Brain microvascular endothelial cell (primary cell): Measurements from ENCODE around the gene TRPV4.

Source experiments
- DNase-seq: peaks from one replicate; pipeline ENCODE4 v3.0.0-alpha.2; 2020
- H3K27ac ChIP-seq: fragments of 250-450 bp; sonication (Bioruptor Pico); 2 replicates; pipeline ENCODE4 v1.5.1; 2020; ENCODE audit warnings: mild to moderate bottlenecking, moderate library complexity
- H3K27me3 ChIP-seq: fragments of 250-450 bp; sonication (Bioruptor Pico); replicated peaks from 2 replicates; pipeline ENCODE4 v1.5.1; 2020; ENCODE audit warnings: mild to moderate bottlenecking
- H3K36me3 ChIP-seq: fragments of 250-450 bp; sonication (Bioruptor Pico); replicated peaks from 2 replicates; pipeline ENCODE4 v1.5.1; 2020; ENCODE audit warnings: mild to moderate bottlenecking
- H3K4me3 ChIP-seq: 2 replicates; pipeline ENCODE4 v1.5.1; 2011; ENCODE audit warnings: low read depth, mild to moderate bottlenecking, control low read depth, low read length, moderate library complexity
- CTCF ChIP-seq: IDR thresholded peaks from 2 replicates; pipeline ENCODE4 v1.5.1; 2011; ENCODE audit warnings: low read depth, mild to moderate bottlenecking, moderate library complexity, low read length, control low read depth, inconsistent platforms; ENCODE audit errors: missing control alignments
- in situ Hi-C: cut with HindIII; loops from 2 replicates; pipeline ENCODE4 v1.10.0; 2017; ENCODE audit warnings: low sequenced_read_pairs, low pct_ligation_motif_present

The TRPV4 gene

GRCh38 chr12:109795023-109795422 is 38.2 kb downstream of the TRPV4 start:
- no peaks in the 10 kb centered on the region for H3K36me3 ChIP-seq
- H3K27me3 ChIP-seq = no peaks in the 10 kb centered on the region
- in situ Hi-C loops = no loop called here
- DNase-seq = peak; percentile 65
- no peak overlapping the region for H3K27ac ChIP-seq
- no peak overlapping the region for H3K4me3 ChIP-seq
- no peak for TF ChIP-seq CTCF

- Histone ChIP-seq H3K27me3 (no peaks in the 10 kb centered on the region), H3K36me3 (no peaks in the 10 kb centered on the region), H3K4me3 (no peak overlapping the region), H3K27ac (no peak overlapping the region)
- TF ChIP-seq CTCF = no peak
- no peak for DNase-seq
- in situ Hi-C loops = no loop called here
These were observed 39.2 kb downstream of the TRPV4 start for GRCh38 chr12:109793826-109794501.

GRCh38 chr12:109793411-109793810 is 39.8 kb downstream of the TRPV4 start:
- in situ Hi-C loops = no loop called here

GRCh38 chr12:109792992-109793391 is 40.2 kb downstream of the TRPV4 start:
- in situ Hi-C loops = no loop called here
- H3K36me3 ChIP-seq = no peaks in the 10 kb centered on the region
- no peak for DNase-seq
- no peak overlapping the region for H3K27ac ChIP-seq
- H3K4me3 ChIP-seq = no peak overlapping the region
- TF ChIP-seq CTCF = no peak
- no peaks in the 10 kb centered on the region for H3K27me3 ChIP-seq

More at GRCh38 chr12:109793411-109793810, 39.8 kb downstream of the TRPV4 start:
- Histone ChIP-seq H3K36me3 (no peaks in the 10 kb centered on the region), H3K4me3 (no peak overlapping the region), H3K27me3 (no peaks in the 10 kb centered on the region), H3K27ac (no peak overlapping the region)
- no peak for TF ChIP-seq CTCF
- no peak for DNase-seq

GRCh38 chr12:109789526-109790048 is 43.6 kb downstream of the TRPV4 start:
- in situ Hi-C loops = no loop called here
- Histone ChIP-seq H3K36me3 (no peaks in the 10 kb centered on the region), H3K27ac (no peak overlapping the region), H3K4me3 (no peak overlapping the region), H3K27me3 (no peaks in the 10 kb centered on the region)
- DNase-seq = no peak
- TF ChIP-seq CTCF = no peak

DNA sequence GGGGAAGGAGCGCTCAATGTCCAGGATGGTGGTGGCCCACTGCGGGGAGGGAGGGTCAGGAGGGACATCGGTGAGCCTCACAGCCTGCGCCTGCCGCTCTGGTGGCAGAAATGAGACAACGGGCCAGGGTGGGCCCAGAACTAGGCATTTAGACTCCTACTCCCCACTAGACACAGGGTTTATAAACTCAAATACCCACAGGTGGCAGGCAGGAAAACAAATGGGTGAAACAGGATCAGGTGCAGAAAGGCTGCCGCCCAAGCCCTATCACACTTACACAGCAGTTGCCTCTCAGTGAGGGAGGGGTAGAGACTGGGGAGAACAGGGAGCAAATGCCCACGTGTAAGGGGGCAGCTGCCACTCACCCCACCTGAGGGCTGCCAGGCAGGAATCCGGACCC is 46.4 kb downstream of the TRPV4 start:
- TF ChIP-seq CTCF = no peak
- no peaks in the 10 kb centered on the region for H3K27me3 ChIP-seq
- in situ Hi-C loops = no loop called here

More for the DNA sequence above, 46.4 kb downstream of the TRPV4 start:
- no peaks in the 10 kb centered on the region for H3K36me3 ChIP-seq
- no peak for DNase-seq
- no peak overlapping the region for H3K4me3 ChIP-seq
- H3K27ac ChIP-seq = no peak overlapping the region
